ENCODE measurements around the gene GPR32.

Gene GPR32

DNA sequence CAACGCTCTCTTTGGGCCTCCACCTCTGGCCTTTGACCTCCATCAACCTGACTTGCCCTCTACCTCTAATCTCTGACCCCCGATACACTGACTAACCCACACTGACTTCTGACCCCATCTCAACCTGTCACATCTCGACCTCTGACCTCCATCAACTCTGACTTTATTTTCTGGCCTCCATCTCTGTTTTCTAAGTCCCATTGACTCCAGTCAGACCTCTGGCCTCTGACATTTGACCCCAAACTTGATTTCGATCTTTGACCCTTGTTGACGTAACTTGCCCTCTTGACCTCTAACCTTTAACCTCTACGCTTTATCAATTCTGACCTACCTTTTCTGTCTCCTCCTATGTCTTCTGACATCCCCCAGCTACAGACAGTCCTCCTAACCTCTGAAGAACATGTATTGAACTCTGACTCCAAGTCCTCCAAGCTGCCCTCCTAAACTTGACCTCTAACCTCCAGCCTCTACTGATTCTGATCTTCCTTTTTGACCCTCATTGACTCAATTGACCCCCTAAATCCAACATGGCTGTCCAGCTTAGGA lies 20.7 kb downstream of the GPR32 start:
- H3K4me3 ChIP-seq (ENCODE audit: control insufficient read depth, low read depth, low read length): no peak overlapping the region
- TF ChIP-seq, protein P1, sequence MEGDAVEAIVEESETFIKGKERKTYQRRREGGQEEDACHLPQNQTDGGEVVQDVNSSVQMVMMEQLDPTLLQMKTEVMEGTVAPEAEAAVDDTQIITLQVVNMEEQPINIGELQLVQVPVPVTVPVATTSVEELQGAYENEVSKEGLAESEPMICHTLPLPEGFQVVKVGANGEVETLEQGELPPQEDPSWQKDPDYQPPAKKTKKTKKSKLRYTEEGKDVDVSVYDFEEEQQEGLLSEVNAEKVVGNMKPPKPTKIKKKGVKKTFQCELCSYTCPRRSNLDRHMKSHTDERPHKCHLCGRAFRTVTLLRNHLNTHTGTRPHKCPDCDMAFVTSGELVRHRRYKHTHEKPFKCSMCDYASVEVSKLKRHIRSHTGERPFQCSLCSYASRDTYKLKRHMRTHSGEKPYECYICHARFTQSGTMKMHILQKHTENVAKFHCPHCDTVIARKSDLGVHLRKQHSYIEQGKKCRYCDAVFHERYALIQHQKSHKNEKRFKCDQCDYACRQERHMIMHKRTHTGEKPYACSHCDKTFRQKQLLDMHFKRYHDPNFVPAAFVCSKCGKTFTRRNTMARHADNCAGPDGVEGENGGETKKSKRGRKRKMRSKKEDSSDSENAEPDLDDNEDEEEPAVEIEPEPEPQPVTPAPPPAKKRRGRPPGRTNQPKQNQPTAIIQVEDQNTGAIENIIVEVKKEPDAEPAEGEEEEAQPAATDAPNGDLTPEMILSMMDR (conservative IDR thresholded peaks at IDR 0.05; ENCODE audit: control insufficient read depth, insufficient read depth, low read depth, low read length): no peak
- no peak for DNase-seq (ENCODE audit: low read depth)

DNA sequence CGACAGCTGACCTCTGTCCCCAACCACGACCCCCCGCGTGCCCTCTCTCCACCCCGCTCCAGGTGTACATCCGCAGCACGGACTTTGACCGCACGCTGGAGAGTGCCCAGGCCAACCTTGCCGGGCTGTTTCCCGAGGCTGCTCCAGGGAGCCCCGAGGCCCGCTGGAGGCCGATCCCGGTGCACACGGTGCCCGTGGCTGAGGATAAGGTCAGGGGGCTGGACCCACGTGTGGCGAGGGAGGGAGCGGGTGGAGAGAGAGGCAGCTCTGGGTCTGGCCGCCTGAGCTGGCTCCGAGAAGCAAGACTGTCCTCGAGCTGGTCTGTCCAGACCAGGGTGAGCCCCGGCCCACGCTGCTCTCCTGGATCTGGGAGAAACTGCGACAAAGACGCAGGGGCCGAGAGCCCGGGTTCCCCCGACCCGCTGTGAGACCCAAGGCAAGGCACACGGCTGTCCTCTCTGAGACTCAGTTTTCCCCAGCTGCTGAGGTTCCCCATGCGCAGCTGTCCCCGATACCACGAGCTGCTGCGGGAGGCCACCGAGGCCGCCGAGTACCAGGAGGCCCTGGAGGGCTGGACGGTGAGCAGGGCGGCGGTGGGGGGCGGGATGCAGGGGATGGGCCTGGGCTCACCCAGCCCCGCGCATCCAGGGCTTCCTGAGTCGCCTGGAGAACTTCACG lies 21.5 kb downstream of the GPR32 start:
- TF ChIP-seq, protein P1 (conservative IDR thresholded peaks at IDR 0.05; ENCODE audit: control insufficient read depth, insufficient read depth, low read depth, low read length): no peak
- H3K4me3 ChIP-seq (ENCODE audit: control insufficient read depth, low read depth, low read length): no peak overlapping the region
- no peak for DNase-seq (ENCODE audit: low read depth)

DNA sequence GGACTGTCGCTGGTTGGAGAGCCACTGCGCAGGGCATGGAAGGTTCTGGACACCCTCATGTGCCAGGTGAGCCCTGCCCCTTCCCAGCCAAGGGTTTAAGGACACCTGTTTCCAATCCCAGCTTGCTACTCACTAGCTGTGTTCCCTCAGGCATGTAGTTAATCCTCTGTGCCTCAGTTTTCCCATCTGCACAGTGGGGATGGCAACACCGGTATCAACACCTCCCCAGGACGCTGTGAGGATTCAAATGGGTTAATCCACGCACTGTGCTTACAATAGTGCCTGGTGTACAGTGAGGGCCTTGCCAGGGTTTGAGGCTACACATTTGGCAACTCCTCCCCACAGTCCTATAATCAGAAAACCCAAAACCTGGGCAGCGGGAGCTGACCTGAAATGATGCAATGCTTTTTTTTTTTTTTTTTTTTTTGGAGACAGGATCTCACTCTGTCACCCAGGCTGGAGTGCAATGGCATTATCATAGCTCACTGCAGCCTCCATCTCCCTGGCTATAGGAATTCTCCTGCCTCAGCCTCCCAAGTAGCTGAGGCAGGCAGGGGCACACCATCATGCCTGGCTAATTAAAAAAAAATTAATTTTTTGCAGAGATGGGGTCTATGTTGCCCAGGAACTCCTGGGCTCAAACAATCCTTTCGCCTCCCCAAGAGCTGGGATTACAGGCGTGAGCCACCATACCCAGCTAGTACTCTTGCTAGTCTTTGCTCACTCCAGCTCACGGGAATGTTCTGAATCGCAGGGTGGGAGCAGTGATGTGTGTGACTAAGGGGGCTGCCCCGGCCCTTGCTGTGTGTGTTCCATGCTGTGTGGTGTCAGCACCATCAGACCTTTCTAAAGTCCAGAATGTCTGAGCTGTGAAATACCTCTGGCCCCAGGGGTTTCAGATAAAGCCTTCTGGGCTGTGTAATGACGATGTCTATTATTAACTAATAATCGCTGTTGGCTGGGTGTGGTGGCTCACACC lies 22.3 kb downstream of the GPR32 start:
- no peak for DNase-seq (ENCODE audit: low read depth)
- TF ChIP-seq, protein P1 (conservative IDR thresholded peaks at IDR 0.05; ENCODE audit: control insufficient read depth, insufficient read depth, low read depth, low read length): no peak
- no peak overlapping the region for H3K4me3 ChIP-seq (ENCODE audit: control insufficient read depth, low read depth, low read length)

DNA sequence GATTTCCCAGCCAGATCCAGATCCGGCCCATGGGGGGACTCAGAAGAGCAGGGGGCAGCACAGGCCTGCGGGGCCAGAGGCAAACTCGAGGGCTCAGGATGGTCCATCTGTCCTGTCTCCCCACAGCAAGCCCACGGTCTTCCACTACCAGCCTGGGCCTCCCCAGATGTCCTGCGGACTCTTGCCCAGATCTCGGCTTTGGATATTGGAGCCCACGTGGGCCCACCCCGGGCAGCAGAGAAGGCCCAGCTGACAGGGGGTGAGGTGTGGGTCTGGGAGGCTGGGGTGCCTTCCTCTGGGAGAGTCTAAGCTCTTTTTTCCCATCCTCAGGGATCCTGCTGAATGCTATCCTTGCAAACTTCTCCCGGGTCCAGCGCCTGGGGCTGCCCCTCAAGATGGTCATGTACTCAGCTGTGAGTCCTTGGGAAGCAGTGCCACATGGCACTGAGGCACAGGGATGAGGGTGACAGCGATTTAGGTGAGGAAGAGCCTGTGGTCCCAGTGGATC lies 23.3 kb downstream of the GPR32 start:
- TF ChIP-seq, protein P1 (conservative IDR thresholded peaks at IDR 0.05; ENCODE audit: control insufficient read depth, insufficient read depth, low read depth, low read length): no peak
- H3K4me3 ChIP-seq (ENCODE audit: control insufficient read depth, low read depth, low read length): no peak overlapping the region
- DNase-seq (ENCODE audit: low read depth): no peak

DNA sequence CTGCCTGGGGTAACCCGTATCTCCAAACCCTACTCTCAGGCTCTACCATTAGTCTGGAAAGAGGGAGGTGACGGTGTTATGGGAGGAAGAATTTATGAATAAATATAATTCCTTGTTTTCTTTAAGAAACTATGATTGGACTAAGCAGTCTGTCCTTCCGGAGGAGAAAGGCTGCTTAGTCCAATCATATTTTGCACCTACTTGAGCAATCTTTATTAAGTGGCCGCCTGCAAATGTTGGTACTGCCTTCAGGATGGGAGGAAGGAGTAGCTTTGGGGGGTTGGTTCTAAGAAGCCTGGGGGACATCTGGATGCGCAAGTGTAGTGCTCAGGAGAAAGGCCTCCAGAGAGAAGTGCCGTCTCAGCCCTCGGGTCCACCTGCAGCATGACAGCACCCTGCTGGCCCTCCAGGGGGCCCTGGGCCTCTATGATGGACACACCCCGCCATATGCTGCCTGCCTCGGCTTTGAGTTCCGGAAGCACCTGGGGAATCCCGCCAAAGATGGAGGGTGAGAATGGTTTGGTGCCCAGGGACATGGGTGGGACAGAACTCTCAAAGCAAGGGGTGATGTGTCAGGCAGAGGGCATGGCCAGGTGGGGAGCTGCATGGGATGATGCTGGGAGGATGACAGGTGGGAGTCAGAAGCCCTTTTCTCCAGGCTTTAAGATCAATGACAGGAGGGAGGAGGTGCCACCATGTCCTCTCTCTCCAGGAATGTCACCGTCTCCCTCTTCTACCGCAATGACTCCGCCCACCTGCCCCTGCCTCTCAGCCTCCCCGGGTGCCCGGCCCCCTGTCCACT lies 24.0 kb downstream of the GPR32 start:
- TF ChIP-seq, protein P1 (conservative IDR thresholded peaks at IDR 0.05; ENCODE audit: control insufficient read depth, insufficient read depth, low read depth, low read length): no peak
- DNase-seq (ENCODE audit: low read depth): peak; percentile 27
- H3K4me3 ChIP-seq (ENCODE audit: control insufficient read depth, low read depth, low read length): no peak overlapping the region

Data from fibroblast of mammary gland (primary cell).